ENCODE data around the gene BRPF1. TPM values are rescaled to one million over a fixed set of nuclear protein-coding genes. Genes with fewer than 3 reads are reported as not detected.

BRPF1 gene
- total RNA-seq, 3 donors from 2014 or later, result 14.3 to 23.7 (median 15.6) TPM

DNA sequence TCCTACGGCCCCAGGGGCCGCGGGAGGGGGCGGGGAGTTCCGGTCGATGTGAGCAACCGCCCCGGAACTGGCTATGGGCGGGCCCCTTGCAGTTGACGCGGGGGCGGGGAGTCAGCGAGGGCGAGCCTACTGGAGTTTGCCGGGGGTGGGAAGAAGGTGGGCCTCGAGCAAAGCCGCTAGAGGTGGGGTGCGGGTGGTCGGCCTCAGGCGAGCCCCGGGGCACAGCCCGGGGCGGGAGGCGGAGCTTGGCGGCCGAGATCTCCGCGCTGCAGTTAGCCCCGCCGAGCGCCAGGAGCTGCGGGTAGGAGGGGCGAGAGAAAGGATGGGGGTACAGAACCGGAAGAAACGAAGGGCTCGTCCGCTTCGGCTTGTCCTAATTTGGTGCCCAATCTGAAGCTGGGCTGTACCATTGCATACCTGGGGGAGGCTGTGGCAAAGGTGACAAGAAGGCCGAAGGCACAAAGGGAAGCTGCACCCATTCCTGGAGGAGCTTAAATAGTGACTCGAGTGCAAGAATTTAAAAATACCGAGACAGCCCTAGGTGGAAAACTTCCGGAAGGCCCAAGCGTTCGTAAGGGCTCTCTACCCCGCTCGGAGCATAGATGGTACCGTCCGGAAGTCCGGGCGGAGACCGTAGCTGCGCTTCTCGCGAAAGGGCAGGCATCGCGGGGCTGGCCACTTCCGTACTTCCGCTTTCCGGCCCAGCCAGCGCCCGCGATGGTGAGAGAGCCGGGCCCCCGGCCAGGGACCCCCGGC, 61.0 kb downstream of the BRPF1 start, which contains the start of the genes ARPC4 and TADA3:
ARPC4 (plus strand) TSS at position 678 of the 756 bp plus-strand sequence; CDS start at position 718, 40 bp downstream.
TADA3 (minus strand) TSS at position 69 of the 756 bp plus-strand sequence. CDS start 1,007 bp downstream, outside the sequence.
- no peaks in the 10 kb centered on the region for H3K9me3 ChIP-seq
- TF ChIP-seq, protein P1, sequence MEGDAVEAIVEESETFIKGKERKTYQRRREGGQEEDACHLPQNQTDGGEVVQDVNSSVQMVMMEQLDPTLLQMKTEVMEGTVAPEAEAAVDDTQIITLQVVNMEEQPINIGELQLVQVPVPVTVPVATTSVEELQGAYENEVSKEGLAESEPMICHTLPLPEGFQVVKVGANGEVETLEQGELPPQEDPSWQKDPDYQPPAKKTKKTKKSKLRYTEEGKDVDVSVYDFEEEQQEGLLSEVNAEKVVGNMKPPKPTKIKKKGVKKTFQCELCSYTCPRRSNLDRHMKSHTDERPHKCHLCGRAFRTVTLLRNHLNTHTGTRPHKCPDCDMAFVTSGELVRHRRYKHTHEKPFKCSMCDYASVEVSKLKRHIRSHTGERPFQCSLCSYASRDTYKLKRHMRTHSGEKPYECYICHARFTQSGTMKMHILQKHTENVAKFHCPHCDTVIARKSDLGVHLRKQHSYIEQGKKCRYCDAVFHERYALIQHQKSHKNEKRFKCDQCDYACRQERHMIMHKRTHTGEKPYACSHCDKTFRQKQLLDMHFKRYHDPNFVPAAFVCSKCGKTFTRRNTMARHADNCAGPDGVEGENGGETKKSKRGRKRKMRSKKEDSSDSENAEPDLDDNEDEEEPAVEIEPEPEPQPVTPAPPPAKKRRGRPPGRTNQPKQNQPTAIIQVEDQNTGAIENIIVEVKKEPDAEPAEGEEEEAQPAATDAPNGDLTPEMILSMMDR (IDR thresholded peaks at IDR 0.05), result no peak
- ATAC-seq (peak; percentile 93), DNase-seq (peak; percentile 95 to 96 (median 96))
- intact Hi-C loops (cut with DNase I, micrococcal nuclease), result no loop called here
- H3K36me3 ChIP-seq (ENCODE audit: low read depth), result peaks cover 2% of the 10 kb centered on the region
- peaks cover 9% of the 10 kb centered on the region for H3K4me1 ChIP-seq (ENCODE audit: low read depth)
- H3K4me3 ChIP-seq, result peak within 1 kb of the TSS; percentile 98

DNA sequence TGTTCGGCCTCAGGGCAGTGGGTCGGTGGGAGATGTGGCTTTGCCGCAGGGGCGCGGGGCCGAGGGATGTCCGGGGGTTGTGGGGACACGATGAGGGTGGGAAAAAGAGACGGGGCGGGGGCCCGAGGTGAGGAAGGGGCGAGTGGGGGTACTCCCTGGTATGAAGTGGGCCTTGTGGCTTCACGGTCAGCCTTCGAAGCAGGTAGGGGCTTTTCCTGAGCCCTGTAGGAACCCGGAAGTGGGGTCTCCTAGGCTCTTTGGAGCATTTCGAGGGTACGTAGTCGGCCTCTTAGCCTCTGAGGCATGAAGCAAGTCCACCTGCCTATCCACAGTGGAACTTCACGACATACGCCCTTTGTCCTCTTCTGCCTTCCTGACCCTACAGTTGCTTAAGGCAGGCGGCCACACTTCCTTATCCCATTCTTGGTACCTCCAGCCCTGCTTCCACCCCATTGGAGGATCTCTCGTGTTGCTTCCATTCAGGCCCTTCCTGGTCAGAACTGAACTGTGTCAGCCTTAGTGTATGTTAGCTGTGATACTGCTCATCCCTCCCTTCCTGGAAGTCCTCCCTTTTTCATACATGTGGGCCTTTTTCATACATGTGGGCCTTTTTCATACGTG, 61.7 kb downstream of the BRPF1 start:
- TF ChIP-seq, protein P1 (IDR thresholded peaks at IDR 0.05), result no peak
- intact Hi-C loops (cut with DNase I, micrococcal nuclease), result no loop called here
- Histone ChIP-seq H3K36me3 (ENCODE audit: low read depth) (peaks cover 9% of the 10 kb centered on the region), H3K9me3 (no peaks in the 10 kb centered on the region), H3K4me3 (peak overlapping the region; percentile 98), H3K4me1 (ENCODE audit: low read depth) (peaks cover 9% of the 10 kb centered on the region)
- DNase-seq (peak in 1 of 3 donors; percentile 59), ATAC-seq (peak; percentile 60)

DNA sequence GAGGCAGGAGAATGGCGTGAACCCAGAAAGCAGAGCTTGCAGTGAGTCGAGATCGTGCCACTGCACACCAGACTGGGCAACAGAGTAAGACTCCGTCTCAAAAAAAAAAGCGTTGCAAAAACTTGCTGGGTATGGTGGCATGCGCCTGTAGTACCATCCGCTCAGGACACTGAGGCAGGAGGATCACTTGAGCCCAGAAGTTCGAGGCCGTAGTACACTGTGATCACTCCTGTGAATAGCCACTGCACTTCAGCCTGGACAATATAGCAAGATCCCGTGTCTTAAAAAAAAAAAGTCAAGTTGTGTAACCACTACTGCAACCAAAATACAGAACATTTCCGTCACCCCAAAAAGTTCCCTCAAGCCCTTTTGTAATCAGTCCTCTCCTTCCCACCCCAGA, 62.9 kb downstream of the BRPF1 start:
- Histone ChIP-seq H3K4me1 (ENCODE audit: low read depth) (peaks cover 9% of the 10 kb centered on the region), H3K9me3 (no peaks in the 10 kb centered on the region), H3K4me3 (no peak overlapping the region), H3K36me3 (ENCODE audit: low read depth) (peaks cover 12% of the 10 kb centered on the region)
- intact Hi-C loops (cut with DNase I, micrococcal nuclease), result no loop called here
- no peak for ATAC-seq
- TF ChIP-seq, protein P1 (IDR thresholded peaks at IDR 0.05), result no peak
- no peak for DNase-seq

DNA sequence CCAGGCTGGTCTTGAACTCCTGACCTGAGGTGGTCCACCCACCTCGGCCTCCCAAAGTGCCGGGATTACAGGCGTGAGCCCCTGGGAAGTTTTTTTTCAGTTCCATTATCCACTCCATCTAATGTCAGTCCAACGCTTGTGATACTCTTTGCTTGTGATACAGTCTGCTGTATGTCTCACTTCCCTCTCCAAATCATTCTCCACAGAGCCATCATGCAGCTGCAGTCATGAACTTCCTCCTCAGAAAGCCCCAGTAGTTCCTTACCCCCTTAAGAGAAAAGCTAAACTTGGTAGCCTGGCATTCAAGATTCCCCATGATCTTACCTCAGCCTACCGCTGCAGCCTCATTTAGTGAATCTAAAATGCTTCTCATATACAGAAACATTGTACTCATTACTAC, 63.7 kb downstream of the BRPF1 start:
- no peak for ATAC-seq
- peaks cover 9% of the 10 kb centered on the region for H3K4me1 ChIP-seq (ENCODE audit: low read depth)
- intact Hi-C loops (cut with DNase I, micrococcal nuclease), result no loop called here

DNA sequence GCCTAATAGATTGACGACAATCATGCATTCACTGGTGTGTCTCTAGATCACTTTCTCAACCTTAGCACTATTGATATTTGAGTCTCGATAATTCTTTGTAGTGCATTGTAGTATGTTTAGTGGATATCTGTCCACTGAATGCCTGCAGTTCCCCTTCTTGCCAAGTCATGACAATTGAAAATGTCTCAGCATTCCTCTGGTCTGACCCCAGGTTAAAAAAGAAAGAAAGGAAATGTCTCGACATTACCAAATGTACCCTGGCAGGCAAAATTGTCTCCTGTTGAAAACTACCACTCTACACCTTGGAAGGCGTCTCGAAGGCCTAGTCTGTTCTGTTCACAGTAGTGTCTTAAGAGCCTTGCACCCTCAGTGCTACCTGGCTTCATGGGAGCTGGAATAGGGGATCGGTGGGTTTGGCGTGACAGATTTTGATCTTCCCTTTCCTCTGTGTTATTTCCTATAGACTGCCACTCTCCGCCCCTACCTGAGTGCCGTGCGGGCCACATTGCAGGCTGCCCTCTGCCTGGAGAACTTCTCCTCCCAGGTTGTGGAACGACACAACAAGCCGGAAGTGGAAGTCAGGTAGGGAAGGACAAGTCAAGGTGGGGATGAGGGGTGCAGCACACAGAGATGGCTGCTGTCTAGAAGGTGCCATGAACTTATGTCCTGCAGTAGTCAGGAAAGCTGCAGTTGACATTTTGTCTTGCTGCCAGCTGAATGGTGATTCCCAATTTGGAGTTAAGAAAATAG, 65.8 kb downstream of the BRPF1 start:
- intact Hi-C loops (cut with DNase I, micrococcal nuclease), result no loop called here
- Histone ChIP-seq H3K36me3 (ENCODE audit: low read depth) (peaks cover 19% of the 10 kb centered on the region), H3K4me1 (ENCODE audit: low read depth) (peaks cover 3% of the 10 kb centered on the region), H3K9me3 (no peaks in the 10 kb centered on the region), H3K4me3 (no peak overlapping the region)
- no peak for DNase-seq
- ATAC-seq, result no peak
- TF ChIP-seq, protein P1 (IDR thresholded peaks at IDR 0.05), result no peak

More for the DNA sequence above, 63.7 kb downstream of the BRPF1 start:
- TF ChIP-seq, protein P1 (IDR thresholded peaks at IDR 0.05), result no peak
- Histone ChIP-seq H3K9me3 (no peaks in the 10 kb centered on the region), H3K4me3 (no peak overlapping the region), H3K36me3 (ENCODE audit: low read depth) (peaks cover 12% of the 10 kb centered on the region)
- DNase-seq, result no peak

Other genes with a start within 250 kb of the BRPF1 start
- gene LHFPL4, start 177.9 kb upstream of the BRPF1 start, total RNA-seq, result 1 to 10 TPM in 1 of 3 donors, under 1 TPM in 2; 0.14 to 1.6 (median 0.70) TPM
- 10 to 100 TPM; 35.3 to 43.3 (median 36.5) TPM for gene MTMR14, start 82.2 kb upstream of the BRPF1 start, total RNA-seq
- gene CPNE9, start 27.9 kb upstream of the BRPF1 start, total RNA-seq, result under 1 TPM in 1 of 3 donors, not detected in 2; 0.70 TPM
- 10 to 100 TPM; 23.3 to 33.0 (median 28.6) TPM for gene OGG1, start 18.2 kb downstream of the BRPF1 start, total RNA-seq
- 10 to 100 TPM in 2 of 3 donors, 1 to 10 TPM in 1; 5.7 to 35.8 (median 10.1) TPM for gene CAMK1, start 38.2 kb downstream of the BRPF1 start, total RNA-seq
- 10 to 100 TPM; 63.0 to 66.1 (median 63.2) TPM for gene TADA3, start 60.7 kb downstream of the BRPF1 start, total RNA-seq
- 100 to 1,000 TPM; 154 to 219 (median 212) TPM for gene ARPC4, start 61.3 kb downstream of the BRPF1 start, total RNA-seq
- 10 to 100 TPM; 37.0 to 63.9 (median 47.7) TPM for gene TTLL3, start 78.5 kb downstream of the BRPF1 start, total RNA-seq
- 10 to 100 TPM; 26.1 to 35.6 (median 28.6) TPM for gene RPUSD3, start 112.3 kb downstream of the BRPF1 start, total RNA-seq
- gene CIDEC, start 148.5 kb downstream of the BRPF1 start, total RNA-seq, result 10 to 100 TPM; 10.4 to 49.0 (median 14.9) TPM
- gene JAGN1, start 158.9 kb downstream of the BRPF1 start, total RNA-seq, result 10 to 100 TPM; 29.6 to 41.5 (median 36.6) TPM
- 100 to 1,000 TPM in 1 of 3 donors, 10 to 100 TPM in 2; 41.8 to 116 (median 82.8) TPM for gene IL17RE, start 171.1 kb downstream of the BRPF1 start, total RNA-seq
- 10 to 100 TPM; 36.1 to 45.6 (median 44.0) TPM for gene IL17RC, start 185.4 kb downstream of the BRPF1 start, total RNA-seq
- 10 to 100 TPM; 16.7 to 54.1 (median 29.3) TPM for gene CRELD1, start 202.1 kb downstream of the BRPF1 start, total RNA-seq
- 1 to 10 TPM; 1.0 to 1.8 (median 1.2) TPM for gene PRRT3, start 220.7 kb downstream of the BRPF1 start, total RNA-seq